HG03342 (cell line): ENCODE measurements around the gene CYB5R4.

Experiments used
- ATAC-seq: cut with Tn5 transposase; IDR thresholded peaks from one replicate; pipeline ENCODE4 v1.9.1; 2021; ENCODE audit warnings: mild to moderate bottlenecking, moderate library complexity; ENCODE audit not compliant: unreplicated experiment

CYB5R4 gene, protein sequence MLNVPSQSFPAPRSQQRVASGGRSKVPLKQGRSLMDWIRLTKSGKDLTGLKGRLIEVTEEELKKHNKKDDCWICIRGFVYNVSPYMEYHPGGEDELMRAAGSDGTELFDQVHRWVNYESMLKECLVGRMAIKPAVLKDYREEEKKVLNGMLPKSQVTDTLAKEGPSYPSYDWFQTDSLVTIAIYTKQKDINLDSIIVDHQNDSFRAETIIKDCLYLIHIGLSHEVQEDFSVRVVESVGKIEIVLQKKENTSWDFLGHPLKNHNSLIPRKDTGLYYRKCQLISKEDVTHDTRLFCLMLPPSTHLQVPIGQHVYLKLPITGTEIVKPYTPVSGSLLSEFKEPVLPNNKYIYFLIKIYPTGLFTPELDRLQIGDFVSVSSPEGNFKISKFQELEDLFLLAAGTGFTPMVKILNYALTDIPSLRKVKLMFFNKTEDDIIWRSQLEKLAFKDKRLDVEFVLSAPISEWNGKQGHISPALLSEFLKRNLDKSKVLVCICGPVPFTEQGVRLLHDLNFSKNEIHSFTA

DNA sequence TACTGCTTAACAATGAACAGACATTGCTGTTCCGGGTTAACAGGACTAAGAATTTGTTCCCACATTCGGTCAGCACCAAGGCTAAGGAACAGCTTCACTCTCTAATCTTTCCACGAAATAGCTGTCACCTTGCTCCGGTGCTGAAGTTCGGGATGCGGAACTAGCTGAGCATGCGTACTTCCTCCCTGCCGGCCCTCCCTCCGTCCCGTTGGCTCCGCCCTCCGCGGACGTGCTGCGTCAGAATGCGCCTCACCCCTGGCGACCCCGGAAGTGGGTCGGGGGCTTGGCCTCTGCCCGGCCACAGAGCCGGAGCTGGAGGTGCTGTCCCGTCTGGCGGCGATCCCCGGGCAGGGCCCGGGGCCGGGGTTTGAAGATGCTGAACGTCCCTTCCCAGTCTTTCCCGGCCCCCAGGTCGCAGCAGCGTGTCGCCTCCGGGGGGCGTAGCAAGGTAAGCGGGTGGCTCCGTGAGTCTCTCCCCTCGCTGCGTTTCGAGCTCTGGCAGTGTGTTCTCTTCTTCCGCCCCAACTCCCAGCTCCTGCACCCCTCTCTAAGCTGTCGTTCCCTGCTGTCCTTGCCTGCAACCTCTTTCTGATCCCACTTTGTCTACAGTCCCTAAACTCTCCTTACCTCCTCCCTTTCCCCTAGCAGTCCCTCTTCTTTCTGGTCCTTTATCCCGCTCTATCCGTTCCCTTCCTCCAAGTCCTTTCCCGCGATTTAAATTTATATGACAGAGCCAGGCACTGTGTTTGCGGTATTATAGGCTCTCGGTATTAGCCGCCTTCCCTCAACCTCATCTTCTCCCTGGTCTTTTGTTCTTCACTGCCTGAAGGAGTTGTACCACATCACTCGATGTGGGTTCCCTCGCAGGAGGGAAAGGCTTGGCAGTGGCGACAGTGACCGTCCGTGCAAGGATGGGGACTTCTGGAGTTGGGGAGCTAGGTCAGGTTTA lies at the start of gene CYB5R4:
TSS of gene CYB5R4 (plus strand) at position 280 of the 949 bp plus-strand sequence. CDS start at position 374, 94 bp downstream.
- ATAC-seq: peak; percentile 98

- ATAC-seq: no peak
Measured at GRCh38 chr6:83812595-83812994, 46.9 kb upstream of the CYB5R4 start.

DNA sequence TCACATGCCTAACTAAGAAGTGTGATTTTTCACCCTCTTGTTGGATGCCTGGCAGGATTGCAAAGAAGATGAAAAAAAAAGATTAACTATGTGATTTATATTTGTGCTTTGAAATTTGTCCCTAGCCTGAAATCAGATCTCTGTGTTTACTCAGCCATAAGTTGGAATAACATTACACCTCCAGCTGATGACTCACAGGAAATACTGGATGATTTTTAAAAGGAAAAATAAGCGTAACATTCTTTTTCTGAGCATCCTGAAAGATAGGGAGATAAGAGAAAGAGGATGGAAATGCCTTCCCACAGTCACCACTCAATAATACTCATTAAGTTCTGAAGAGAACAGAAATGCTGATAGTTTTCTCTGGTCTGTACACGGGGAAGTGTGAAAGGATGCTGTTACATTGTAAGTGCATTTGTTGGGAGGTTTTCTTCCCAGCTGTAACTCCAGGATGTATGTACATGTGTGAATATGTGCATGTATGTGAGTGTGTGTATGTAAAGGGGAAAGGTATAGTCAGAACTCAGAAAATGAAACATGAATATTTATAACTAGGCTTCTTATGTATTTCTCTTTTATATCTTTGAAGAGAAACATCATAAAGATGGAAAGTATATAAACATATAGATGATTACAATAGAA lies 43.7 kb upstream of the CYB5R4 start:
- ATAC-seq: no peak

GRCh38 chr6:83822629-83823169 lies 36.8 kb upstream of the CYB5R4 start:
- ATAC-seq: no peak

- ATAC-seq: no peak
Measured at GRCh38 chr6:83824388-83824801, 35.1 kb upstream of the CYB5R4 start.

- ATAC-seq: no peak
Measured at GRCh38 chr6:83824831-83825230, 34.7 kb upstream of the CYB5R4 start.

- ATAC-seq: no peak
Measured at GRCh38 chr6:83827050-83827449, 32.4 kb upstream of the CYB5R4 start.

GRCh38 chr6:83838727-83839126 lies 20.8 kb upstream of the CYB5R4 start:
- ATAC-seq: no peak

- ATAC-seq: no peak
Measured at GRCh38 chr6:83844170-83844569, 15.3 kb upstream of the CYB5R4 start.

GRCh38 chr6:83846291-83846690 lies 13.2 kb upstream of the CYB5R4 start:
- no peak for ATAC-seq

- peak; percentile 93 for ATAC-seq
Measured at GRCh38 chr6:83847179-83847578, 12.3 kb upstream of the CYB5R4 start.

- ATAC-seq: no peak
Measured at GRCh38 chr6:83849127-83849526, 10.4 kb upstream of the CYB5R4 start.

- ATAC-seq: no peak
Measured at GRCh38 chr6:83849610-83850009, 9.9 kb upstream of the CYB5R4 start.

GRCh38 chr6:83852528-83853177 lies 6.8 kb upstream of the CYB5R4 start:
- ATAC-seq: no peak

DNA sequence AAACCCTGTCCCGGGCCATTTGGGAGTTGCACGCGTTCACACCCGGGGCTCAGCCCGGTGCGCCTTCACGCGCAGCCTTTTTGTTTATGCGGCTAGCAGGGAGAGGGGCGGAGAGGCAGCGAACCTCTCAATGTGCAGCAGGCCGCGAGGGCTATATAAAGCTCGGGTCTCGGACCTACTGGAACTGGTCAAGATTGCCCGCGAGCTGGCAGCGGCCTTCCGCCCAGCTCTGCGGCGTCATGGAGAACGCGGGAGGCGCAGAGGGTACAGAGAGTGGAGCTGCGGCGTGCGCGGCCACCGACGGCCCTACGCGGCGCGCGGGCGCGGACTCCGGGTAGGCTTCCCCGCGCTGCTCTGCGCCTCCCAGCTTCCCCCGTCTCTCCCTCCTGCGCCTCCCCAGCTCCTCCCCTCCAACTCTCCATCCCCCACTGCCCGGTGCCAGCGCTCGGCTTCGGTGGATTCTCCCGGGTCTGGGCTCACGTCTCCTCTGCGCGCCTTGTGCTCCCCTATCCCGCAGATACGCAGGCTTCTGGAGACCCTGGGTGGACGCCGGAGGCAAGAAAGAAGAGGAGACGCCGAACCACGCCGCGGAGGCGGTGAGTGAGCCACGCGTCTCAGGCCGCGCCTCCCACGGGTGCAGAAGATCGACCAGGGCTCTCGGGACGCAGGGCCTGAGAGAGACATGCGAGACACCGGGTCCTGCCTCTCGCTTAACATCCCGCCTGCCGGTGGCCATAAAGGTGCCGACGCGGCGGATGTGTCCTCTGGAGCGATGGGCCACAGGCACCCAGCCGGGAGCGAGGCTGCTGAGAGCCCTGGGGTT lies 6.1 kb upstream of the CYB5R4 start, which contains the start of gene RIPPLY2:
TSS of gene RIPPLY2 (plus strand) at position 183 of the 823 bp plus-strand sequence. CDS start at position 240, 57 bp downstream.
- peak; percentile 68 for ATAC-seq

DNA sequence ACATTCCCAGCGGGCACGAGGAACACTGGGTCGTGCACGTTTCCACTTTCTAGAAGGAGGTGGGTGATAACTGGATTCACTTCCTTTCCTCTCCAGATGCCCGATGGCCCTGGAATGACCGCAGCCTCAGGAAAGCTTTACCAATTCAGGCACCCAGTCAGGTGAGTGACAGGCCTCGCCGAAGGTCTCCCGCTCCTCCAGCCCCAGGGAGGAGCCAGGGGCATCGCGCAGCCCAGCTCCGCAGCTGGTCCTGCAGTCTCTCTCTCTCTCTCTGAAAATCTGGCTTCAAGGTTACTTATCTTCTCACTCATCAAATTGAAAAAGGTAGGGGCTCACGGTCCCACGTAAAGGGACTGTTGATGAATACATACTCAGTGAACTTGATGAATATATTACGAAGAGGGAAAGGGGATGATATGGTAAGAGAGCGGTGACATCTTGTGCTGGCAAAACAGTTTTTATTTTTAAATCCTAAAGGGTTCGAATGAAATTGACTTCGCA lies 5.4 kb upstream of the CYB5R4 start:
- no peak for ATAC-seq

GRCh38 chr6:83854766-83855165 lies 4.7 kb upstream of the CYB5R4 start:
- ATAC-seq: no peak

GRCh38 chr6:83860359-83860755 lies 868 bp downstream of the CYB5R4 start:
- ATAC-seq: no peak
